ENCODE measurements around the gene PIH1D2. TPM values are rescaled to one million over a fixed set of nuclear protein-coding genes. Genes with fewer than 3 reads are reported as not detected.
A peak's percentile ranks its signal among the peaks of the same experiment; 100 is the strongest.
"Not testable (repeated sequence)": the region's sequence is repeated elsewhere in the genome, so short reads cannot be mapped to it uniquely, and the experiment has no call there.

PIH1D2 gene
- total RNA-seq, 1 experiment from 2014 or later = 2.7 TPM

DNA sequence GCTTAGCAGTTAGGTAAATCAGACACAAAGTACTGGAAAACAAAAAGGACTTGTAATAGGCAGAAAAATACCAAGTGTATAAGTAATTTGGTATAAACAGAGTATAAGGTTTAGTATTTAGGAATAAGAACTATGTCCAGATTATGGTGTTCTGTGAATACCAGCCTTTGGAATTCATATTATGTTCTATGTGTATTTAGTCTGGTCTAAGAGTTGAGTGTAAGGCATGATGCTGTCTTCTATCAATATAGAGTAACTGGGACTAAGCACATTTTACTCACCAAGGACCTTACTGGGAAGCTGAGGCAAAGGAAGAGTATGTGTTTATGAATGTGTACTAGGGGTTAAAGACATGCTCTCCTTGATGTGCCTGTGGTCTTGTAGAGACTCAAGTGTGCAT, 22.4 kb upstream of the PIH1D2 start:
- TF ChIP-seq, protein P1, sequence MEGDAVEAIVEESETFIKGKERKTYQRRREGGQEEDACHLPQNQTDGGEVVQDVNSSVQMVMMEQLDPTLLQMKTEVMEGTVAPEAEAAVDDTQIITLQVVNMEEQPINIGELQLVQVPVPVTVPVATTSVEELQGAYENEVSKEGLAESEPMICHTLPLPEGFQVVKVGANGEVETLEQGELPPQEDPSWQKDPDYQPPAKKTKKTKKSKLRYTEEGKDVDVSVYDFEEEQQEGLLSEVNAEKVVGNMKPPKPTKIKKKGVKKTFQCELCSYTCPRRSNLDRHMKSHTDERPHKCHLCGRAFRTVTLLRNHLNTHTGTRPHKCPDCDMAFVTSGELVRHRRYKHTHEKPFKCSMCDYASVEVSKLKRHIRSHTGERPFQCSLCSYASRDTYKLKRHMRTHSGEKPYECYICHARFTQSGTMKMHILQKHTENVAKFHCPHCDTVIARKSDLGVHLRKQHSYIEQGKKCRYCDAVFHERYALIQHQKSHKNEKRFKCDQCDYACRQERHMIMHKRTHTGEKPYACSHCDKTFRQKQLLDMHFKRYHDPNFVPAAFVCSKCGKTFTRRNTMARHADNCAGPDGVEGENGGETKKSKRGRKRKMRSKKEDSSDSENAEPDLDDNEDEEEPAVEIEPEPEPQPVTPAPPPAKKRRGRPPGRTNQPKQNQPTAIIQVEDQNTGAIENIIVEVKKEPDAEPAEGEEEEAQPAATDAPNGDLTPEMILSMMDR (IDR thresholded peaks at IDR 0.05; ENCODE audit: insufficient read depth in 1 of 2, low read depth in 1 of 2, low read length in 1 of 2, severe bottlenecking in 1 of 2, unreplicated experiment in 1 of 2) = no peak
- Histone ChIP-seq H3K36me3 (ENCODE audit: control insufficient read depth, insufficient read depth, low read length) (peaks cover 2% of the 10 kb centered on the region; the same call in 1 of the 2 replicates), H3K4me1 (no peaks in the 10 kb centered on the region), H3K27me3 (replicated peaks; ENCODE audit: control insufficient read depth, insufficient read depth, low read length) (no peaks in the 10 kb centered on the region), H3K4me3 (ENCODE audit: low read depth, low read length) (no peak overlapping the region), H3K9me3 (no peaks in the 10 kb centered on the region)
- Mint-ChIP-seq H3K4me3 (ENCODE audit: unreplicated experiment) (no peak overlapping the region), H3K27me3 (ENCODE audit: insufficient read depth, unreplicated experiment) (no peaks in the 10 kb centered on the region), H3K27ac (ENCODE audit: unreplicated experiment) (no peak overlapping the region), H3K4me1 (ENCODE audit: low read depth, unreplicated experiment) (no peaks in the 10 kb centered on the region), H3K9me3 (ENCODE audit: unreplicated experiment) (no peaks in the 10 kb centered on the region), H3K36me3 (ENCODE audit: insufficient read depth, unreplicated experiment) (peaks cover 32% of the 10 kb centered on the region)
- BruUV-seq (replicated peaks) = no TSS peak
- intact Hi-C loops (cut with micrococcal nuclease; ENCODE audit: unreplicated experiment) = no loop called here
- no peak for DNase-seq
- POLR2A ChIA-PET = interaction anchor here (1.1 kb wide), 1 partner anchor 10 kb away, joined by 7 read pairs; the partner anchor contains the start of genes SDHD and TIMM8B
- CTCF ChIA-PET = interaction anchor here (0.9 kb wide), 1 partner anchor 17 kb away, joined by 6 read pairs; no protein-coding TSS in a partner anchor

DNA sequence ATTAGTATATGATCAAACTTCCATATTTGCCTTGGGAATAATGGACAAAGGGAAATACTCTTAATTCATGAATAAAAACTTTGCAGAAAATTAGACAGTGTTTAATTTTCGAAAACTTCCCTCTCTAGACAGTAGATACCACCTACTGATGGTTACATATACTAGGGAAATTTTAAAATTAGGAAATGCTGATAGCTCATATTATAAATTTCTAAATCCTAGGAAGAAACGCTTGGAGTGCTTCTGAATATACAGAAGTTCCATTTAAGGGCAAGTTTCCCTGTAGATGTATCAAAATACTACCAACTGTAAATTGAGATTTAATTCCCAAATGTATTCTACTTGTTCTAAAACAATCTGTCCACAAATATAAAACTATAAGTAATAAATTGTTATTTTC, 21.5 kb upstream of the PIH1D2 start:
- DNase-seq; H3K4me3 Mint-ChIP-seq (ENCODE audit: unreplicated experiment); H3K4me1 Mint-ChIP-seq (ENCODE audit: low read depth, unreplicated experiment); H3K4me3 ChIP-seq (ENCODE audit: low read depth, low read length); H3K36me3 ChIP-seq (ENCODE audit: control insufficient read depth, insufficient read depth, low read length); POLR2A ChIA-PET; H3K9me3 ChIP-seq; intact Hi-C loops (cut with micrococcal nuclease; ENCODE audit: unreplicated experiment); H3K4me1 ChIP-seq; H3K27ac Mint-ChIP-seq (ENCODE audit: unreplicated experiment); H3K27me3 Mint-ChIP-seq (ENCODE audit: insufficient read depth, unreplicated experiment); H3K9me3 Mint-ChIP-seq (ENCODE audit: unreplicated experiment); H3K27me3 ChIP-seq (replicated peaks; ENCODE audit: control insufficient read depth, insufficient read depth, low read length): not testable (repeated sequence)
- TSS peak; percentile 23 for BruUV-seq (replicated peaks)
- peaks cover 41% of the 10 kb centered on the region for H3K36me3 Mint-ChIP-seq (ENCODE audit: insufficient read depth, unreplicated experiment)
- CTCF ChIA-PET = interaction anchor here (0.9 kb wide), 1 partner anchor 18 kb away, joined by 6 read pairs; no protein-coding TSS in a partner anchor

DNA sequence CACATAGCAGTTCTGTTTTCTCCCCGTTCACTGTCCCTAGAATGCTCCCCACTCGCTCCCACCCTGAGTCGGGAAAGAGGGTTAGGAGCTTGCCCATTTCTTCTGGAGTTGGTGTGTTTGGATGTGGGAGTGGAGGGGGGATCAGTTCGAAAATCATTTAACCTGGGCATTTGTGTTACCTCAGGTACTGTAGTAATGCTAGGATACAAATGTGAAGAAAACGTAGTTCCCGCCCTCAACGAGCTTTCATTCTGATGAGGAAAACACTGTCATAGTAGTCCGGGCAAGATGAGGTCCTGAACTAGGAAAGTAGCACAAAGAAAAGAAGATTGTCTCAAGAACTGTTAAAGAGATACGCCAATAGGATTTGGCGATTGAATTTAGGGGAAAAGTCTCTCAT, 13.4 kb upstream of the PIH1D2 start:
- BruUV-seq (replicated peaks) = TSS peak; percentile 33
- intact Hi-C loops (cut with micrococcal nuclease; ENCODE audit: unreplicated experiment) = loop anchor here (2.0 kb wide), 1 partner anchor 160 kb away; no protein-coding TSS in a partner anchor
- H3K9me3 ChIP-seq = no peaks in the 10 kb centered on the region
- H3K36me3 Mint-ChIP-seq (ENCODE audit: insufficient read depth, unreplicated experiment) = peaks cover 87% of the 10 kb centered on the region
- peak overlapping the region; percentile 98 for H3K27ac Mint-ChIP-seq (ENCODE audit: unreplicated experiment)
- CTCF ChIA-PET = interaction anchor here (0.6 to 2.0 kb wide), 2 partner anchors 161 to 193 kb away, joined by 4 to 9 read pairs; no protein-coding TSS in a partner anchor
- peak overlapping the region; percentile 95 for H3K4me3 Mint-ChIP-seq (ENCODE audit: unreplicated experiment)
- DNase-seq = no peak
- no peaks in the 10 kb centered on the region for H3K27me3 Mint-ChIP-seq (ENCODE audit: insufficient read depth, unreplicated experiment)
- peaks cover 17% of the 10 kb centered on the region for H3K4me1 Mint-ChIP-seq (ENCODE audit: low read depth, unreplicated experiment)
- H3K9me3 Mint-ChIP-seq (ENCODE audit: unreplicated experiment) = no peaks in the 10 kb centered on the region
- peaks cover 8% of the 10 kb centered on the region for H3K36me3 ChIP-seq (ENCODE audit: control insufficient read depth, insufficient read depth, low read length)
- TF ChIP-seq, protein P1 (IDR thresholded peaks at IDR 0.05; ENCODE audit: insufficient read depth in 1 of 2, low read depth in 1 of 2, low read length in 1 of 2, severe bottlenecking in 1 of 2, unreplicated experiment in 1 of 2) = no peak
- POLR2A ChIA-PET = interaction anchor here (0.6 to 1.3 kb wide), 4 partner anchors 10 to 163 kb away, joined by 4 to 10 read pairs (median 6); no protein-coding TSS in a partner anchor
- peak overlapping the region; percentile 59 for H3K4me3 ChIP-seq (ENCODE audit: low read depth, low read length)
- no peaks in the 10 kb centered on the region for H3K27me3 ChIP-seq (replicated peaks; ENCODE audit: control insufficient read depth, insufficient read depth, low read length)
- peaks cover 4% of the 10 kb centered on the region; the same call in 1 of the 2 replicates for H3K4me1 ChIP-seq

All from Caco-2 (cell line).